K562 (cell line): ENCODE data around the gene CORO2A. TPM values are rescaled to one million over a fixed set of nuclear protein-coding genes. Genes with fewer than 3 reads are reported as not detected.

Source experiments
- COPS2 ChIP-seq: fragments of 450-650 bp; conservative IDR thresholded peaks from 2 replicates; pipeline ENCODE4 v1.6.1; 2016; ENCODE audit warnings: mild to moderate bottlenecking, moderate library complexity
- DPF2 ChIP-seq: fragments of 450-650 bp; IDR thresholded peaks from 2 replicates; pipeline ENCODE4 v1.6.1; 2016
- GTF2E2 ChIP-seq: fragments of 200-800 bp; sonication (Bioruptor generic); IDR thresholded peaks from 2 replicates; pipeline ENCODE4 v1.6.1; 2016; ENCODE audit warnings: missing genetic modification characterization, missing compliant biosample characterization
- KDM1A ChIP-seq, 2 experiments: fragments of 450-650 bp; IDR thresholded peaks; 2 replicates each; pipeline ENCODE4 v1.6.1; 2016; ENCODE audit warnings: mild to moderate bottlenecking in 2 of 2
- POLR2H ChIP-seq: IDR thresholded peaks from 2 replicates; pipeline ENCODE4 v1.6.1; 2016; ENCODE audit warnings: missing genetic modification characterization, low read depth, mild to moderate bottlenecking, control low read depth, missing compliant biosample characterization, moderate library complexity
- SP1 ChIP-seq: sonication (generic); formaldehyde crosslinking; IDR thresholded peaks from 2 replicates; pipeline ENCODE4 v1.8.1; 2022; ENCODE audit warnings: mild to moderate bottlenecking, missing genetic modification reagents
- SRSF7 ChIP-seq: fragments of 200-400 bp; formaldehyde crosslinking; optimal IDR thresholded peaks from 2 replicates; pipeline ENCODE3; 2017; ENCODE audit warnings: mild to moderate bottlenecking, low read depth, low read length
- TBL1XR1 ChIP-seq, 2 experiments: IDR thresholded peaks; 2 replicates each; pipeline ENCODE4 v1.6.1; 2012; ENCODE audit warnings: improper control_type of control experiment in 2 of 2, low read length in 2 of 2, mild to moderate bottlenecking in 1 of 2
- TEAD4 ChIP-seq, 2 experiments: sonication (generic) in 1 of 2; formaldehyde crosslinking in 1 of 2; IDR thresholded peaks; 2 replicates each; pipeline versions ENCODE4 v1.6.1 to v1.8.0; 2012 to 2022; ENCODE audit warnings: borderline replicate concordance in 1 of 2, inconsistent platforms in 1 of 2, low read length in 1 of 2, mild to moderate bottlenecking in 1 of 2, missing genetic modification reagents in 1 of 2
- ZKSCAN1 ChIP-seq: fragments of 150-350 bp; IDR thresholded peaks from 2 replicates; pipeline ENCODE4 v1.6.1; 2016; ENCODE audit warnings: low read depth, low read length
- ZNF354B ChIP-seq: fragments of 250-450 bp; sonication (Bioruptor Pico); IDR thresholded peaks from 2 replicates; pipeline ENCODE4 v1.4.0; 2020
- polyA plus RNA-seq, 8 experiments: library from polyadenylated mRNA; depleted of rRNA in 4 of 8; stranded (reverse) in 5 of 8; unstranded in 3 of 8; fragments of >200 nt; fragmentation: Nextera tagmentation in 2 of 8; fragmentation: Illumina TruSeq in 1 of 8; extraction: Ambion mirVana in 2 of 8; extraction: Trizol in 1 of 8; gene quantifications; 2 replicates each; pipeline versions ENCODE4 v1.2.1 to v1.2.3, GENCODE V29; 2011 to 2014; ENCODE audit warnings: inconsistent platforms in 1 of 8, missing spikeins in 1 of 8
- total RNA-seq, 7 experiments: library from RNA; depleted of rRNA in 6 of 7; stranded (reverse); fragments of >200 nt in 6 of 7; fragmentation: Illumina TruSeq in 2 of 7; extraction: Trizol in 2 of 7; gene quantifications; 2 replicates each; pipeline versions ENCODE4 v1.2.1 to v1.2.3, GENCODE V29; 2011 to 2021; ENCODE audit warnings: low replicate concordance in 1 of 7
- TF ChIP-seq, protein P1 (sequence below), 2 experiments: fragments of 450-650 bp in 1 of 2; sonication (generic) in 1 of 2; formaldehyde crosslinking in 1 of 2; IDR thresholded peaks; 2 replicates each; pipeline versions ENCODE4 v1.7.1 to v1.9.0; 2016 to 2022; ENCODE audit warnings: inconsistent platforms in 1 of 2, mild to moderate bottlenecking in 1 of 2, missing genetic modification reagents in 1 of 2
- TF ChIP-seq, protein P2 (sequence below): fragments of 250-450 bp; sonication (Bioruptor Pico); IDR thresholded peaks from 2 replicates; pipeline ENCODE4 v1.8.0; 2022; ENCODE audit warnings: inconsistent platforms, mild to moderate bottlenecking, moderate library complexity, borderline replicate concordance

The CORO2A gene
- total and polyA plus RNA-seq, 9 of the 15 experiments (the other 6 are each of a cell fraction or from before 2014, with no cell fraction given) = 9.5 to 26.6 (median 18.0) TPM

DNA sequence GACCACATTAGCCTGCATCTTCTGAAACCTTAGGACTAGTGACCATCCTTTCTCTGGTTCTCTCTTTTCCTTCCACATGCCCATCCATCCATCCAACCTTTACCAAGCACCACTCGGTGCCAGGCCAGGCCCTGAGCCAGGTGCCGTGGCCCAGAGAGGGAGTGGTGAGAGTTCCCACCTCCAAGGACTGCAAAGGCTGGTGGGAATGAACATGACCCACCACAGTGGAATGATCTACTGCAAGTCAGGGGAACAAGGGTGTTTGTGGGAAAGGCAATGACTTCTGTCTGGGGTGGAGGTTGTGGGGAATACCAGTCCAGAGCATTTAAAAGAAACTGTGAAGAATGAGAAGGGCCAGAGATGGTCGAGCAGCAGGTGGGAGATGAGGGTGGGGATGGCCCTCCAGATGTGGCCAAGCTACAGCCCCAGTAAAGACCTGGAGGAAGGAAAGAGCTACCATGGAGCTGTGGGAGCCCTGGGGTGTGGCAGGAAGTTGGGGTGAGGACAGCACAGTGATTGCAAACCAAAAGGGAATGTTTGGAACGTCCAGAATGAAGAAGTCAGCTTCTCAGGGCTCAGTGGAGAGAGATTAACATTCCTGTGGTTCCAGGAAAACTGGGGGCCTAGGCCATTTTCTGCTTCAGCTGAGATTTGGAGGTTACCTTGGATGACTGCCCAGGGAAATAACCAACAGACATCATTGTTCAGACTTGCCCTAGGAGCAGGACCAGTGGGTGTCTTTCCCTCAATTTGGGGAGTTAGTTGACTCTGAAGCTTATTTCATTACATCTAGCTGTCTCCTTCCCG is 30.7 kb upstream of the CORO2A start (continued):
- TF ChIP-seq, protein P1, sequence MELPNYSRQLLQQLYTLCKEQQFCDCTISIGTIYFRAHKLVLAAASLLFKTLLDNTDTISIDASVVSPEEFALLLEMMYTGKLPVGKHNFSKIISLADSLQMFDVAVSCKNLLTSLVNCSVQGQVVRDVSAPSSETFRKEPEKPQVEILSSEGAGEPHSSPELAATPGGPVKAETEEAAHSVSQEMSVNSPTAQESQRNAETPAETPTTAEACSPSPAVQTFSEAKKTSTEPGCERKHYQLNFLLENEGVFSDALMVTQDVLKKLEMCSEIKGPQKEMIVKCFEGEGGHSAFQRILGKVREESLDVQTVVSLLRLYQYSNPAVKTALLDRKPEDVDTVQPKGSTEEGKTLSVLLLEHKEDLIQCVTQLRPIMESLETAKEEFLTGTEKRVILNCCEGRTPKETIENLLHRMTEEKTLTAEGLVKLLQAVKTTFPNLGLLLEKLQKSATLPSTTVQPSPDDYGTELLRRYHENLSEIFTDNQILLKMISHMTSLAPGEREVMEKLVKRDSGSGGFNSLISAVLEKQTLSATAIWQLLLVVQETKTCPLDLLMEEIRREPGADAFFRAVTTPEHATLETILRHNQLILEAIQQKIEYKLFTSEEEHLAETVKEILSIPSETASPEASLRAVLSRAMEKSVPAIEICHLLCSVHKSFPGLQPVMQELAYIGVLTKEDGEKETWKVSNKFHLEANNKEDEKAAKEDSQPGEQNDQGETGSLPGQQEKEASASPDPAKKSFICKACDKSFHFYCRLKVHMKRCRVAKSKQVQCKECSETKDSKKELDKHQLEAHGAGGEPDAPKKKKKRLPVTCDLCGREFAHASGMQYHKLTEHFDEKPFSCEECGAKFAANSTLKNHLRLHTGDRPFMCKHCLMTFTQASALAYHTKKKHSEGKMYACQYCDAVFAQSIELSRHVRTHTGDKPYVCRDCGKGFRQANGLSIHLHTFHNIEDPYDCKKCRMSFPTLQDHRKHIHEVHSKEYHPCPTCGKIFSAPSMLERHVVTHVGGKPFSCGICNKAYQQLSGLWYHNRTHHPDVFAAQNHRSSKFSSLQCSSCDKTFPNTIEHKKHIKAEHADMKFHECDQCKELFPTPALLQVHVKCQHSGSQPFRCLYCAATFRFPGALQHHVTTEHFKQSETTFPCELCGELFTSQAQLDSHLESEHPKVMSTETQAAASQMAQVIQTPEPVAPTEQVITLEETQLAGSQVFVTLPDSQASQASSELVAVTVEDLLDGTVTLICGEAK (IDR thresholded peaks at IDR 0.05) = no peak
- TF ChIP-seq, protein P1 (CRISPR knock-in tag; IDR thresholded peaks at IDR 0.05) = no peak
- TF ChIP-seq GTF2E2 (tag) (no peak), POLR2H (tag) (no peak), KDM1A (IDR thresholded peaks at IDR 0.05) (peak; percentile 67 to 68; a peak in 3 of 4 replicates), ZKSCAN1 (no peak), COPS2 (no peak), TBL1XR1 (IDR thresholded peaks at IDR 0.05; ENCODE audit: low read length in 2 of 2) (no peak), DPF2 (no peak), SP1 (CRISPR knock-in tag) (no peak), TEAD4 (IDR thresholded peaks at IDR 0.05; ENCODE audit: low read length) (peak; percentile 39; the same call in 1 of the 2 replicates), TEAD4 (CRISPR knock-in tag; IDR thresholded peaks at IDR 0.05; ENCODE audit: borderline replicate concordance) (no peak), ZNF354B (no peak), SRSF7 (no peak)
- TF ChIP-seq, protein P2, sequence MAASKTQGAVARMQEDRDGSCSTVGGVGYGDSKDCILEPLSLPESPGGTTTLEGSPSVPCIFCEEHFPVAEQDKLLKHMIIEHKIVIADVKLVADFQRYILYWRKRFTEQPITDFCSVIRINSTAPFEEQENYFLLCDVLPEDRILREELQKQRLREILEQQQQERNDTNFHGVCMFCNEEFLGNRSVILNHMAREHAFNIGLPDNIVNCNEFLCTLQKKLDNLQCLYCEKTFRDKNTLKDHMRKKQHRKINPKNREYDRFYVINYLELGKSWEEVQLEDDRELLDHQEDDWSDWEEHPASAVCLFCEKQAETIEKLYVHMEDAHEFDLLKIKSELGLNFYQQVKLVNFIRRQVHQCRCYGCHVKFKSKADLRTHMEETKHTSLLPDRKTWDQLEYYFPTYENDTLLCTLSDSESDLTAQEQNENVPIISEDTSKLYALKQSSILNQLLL = no peak
